ENCODE data around the gene STEAP2.
A peak's percentile ranks its signal among the peaks of the same experiment; 100 is the strongest.

The STEAP2 gene

GRCh38 chr7:90262438-90262837, 50.9 kb downstream of the STEAP2 start:
- peak; percentile 20 for TF ChIP-seq CTCF (IDR thresholded peaks at IDR 0.05; ENCODE audit: low read depth, low read length, missing control alignments)
- H3K4me3 ChIP-seq (replicated peaks; ENCODE audit: low read depth, low read length): no peak overlapping the region
- DNase-seq (ENCODE audit: extremely low read depth, low read depth): no peak

- no peak for DNase-seq (ENCODE audit: extremely low read depth, low read depth)
- H3K4me3 ChIP-seq (replicated peaks; ENCODE audit: low read depth, low read length): no peak overlapping the region
- no peak for TF ChIP-seq CTCF (IDR thresholded peaks at IDR 0.05; ENCODE audit: low read depth, low read length, missing control alignments)
These were observed 55.3 kb downstream of the STEAP2 start for GRCh38 chr7:90266808-90267207.

GRCh38 chr7:90267263-90267858, 55.8 kb downstream of the STEAP2 start:
- TF ChIP-seq CTCF (IDR thresholded peaks at IDR 0.05; ENCODE audit: low read depth, low read length, missing control alignments): no peak
- DNase-seq (ENCODE audit: extremely low read depth, low read depth): no peak
- H3K4me3 ChIP-seq (replicated peaks; ENCODE audit: low read depth, low read length): no peak overlapping the region

- no peak for TF ChIP-seq CTCF (IDR thresholded peaks at IDR 0.05; ENCODE audit: low read depth, low read length, missing control alignments)
- H3K4me3 ChIP-seq (replicated peaks; ENCODE audit: low read depth, low read length): no peak overlapping the region
- no peak for DNase-seq (ENCODE audit: extremely low read depth, low read depth)
These were observed 57.6 kb downstream of the STEAP2 start for GRCh38 chr7:90269163-90269562.

GRCh38 chr7:90270431-90271178, 59.1 kb downstream of the STEAP2 start:
- TF ChIP-seq CTCF (IDR thresholded peaks at IDR 0.05; ENCODE audit: low read depth, low read length, missing control alignments): no peak
- no peak for DNase-seq (ENCODE audit: extremely low read depth, low read depth)
- H3K4me3 ChIP-seq (replicated peaks; ENCODE audit: low read depth, low read length): no peak overlapping the region

- TF ChIP-seq CTCF (IDR thresholded peaks at IDR 0.05; ENCODE audit: low read depth, low read length, missing control alignments): no peak
- no peak overlapping the region for H3K4me3 ChIP-seq (replicated peaks; ENCODE audit: low read depth, low read length)
- no peak for DNase-seq (ENCODE audit: extremely low read depth, low read depth)
These were observed 60.2 kb downstream of the STEAP2 start for GRCh38 chr7:90271753-90272152.
